ENCODE measurements around the gene BNC2.

Gene BNC2

GRCh38 chr9:16796304-16796825 lies 74.1 kb downstream of the BNC2 start:
- no peak overlapping the region for H3K4me3 ChIP-seq (ENCODE audit: low read depth, low read length)
- TF ChIP-seq CTCF (IDR thresholded peaks at IDR 0.05; ENCODE audit: low read depth, low read length) = no peak

- H3K4me3 ChIP-seq (ENCODE audit: low read depth, low read length) = 0 out of 2 replicates have a peak overlapping the region, but pooled peaks have one; percentile 18
- no peak for TF ChIP-seq CTCF (IDR thresholded peaks at IDR 0.05; ENCODE audit: low read depth, low read length)
Observed at GRCh38 chr9:16794871-16795639, 75.4 kb downstream of the BNC2 start.

- no peak overlapping the region for H3K4me3 ChIP-seq (ENCODE audit: low read depth, low read length)
- TF ChIP-seq CTCF (IDR thresholded peaks at IDR 0.05; ENCODE audit: low read depth, low read length) = no peak
Observed at GRCh38 chr9:16794103-16794502, 76.4 kb downstream of the BNC2 start.

- no peak overlapping the region for H3K4me3 ChIP-seq (ENCODE audit: low read depth, low read length)
- TF ChIP-seq CTCF (IDR thresholded peaks at IDR 0.05; ENCODE audit: low read depth, low read length) = no peak
Observed at GRCh38 chr9:16787724-16788123, 82.7 kb downstream of the BNC2 start.

- no peak overlapping the region for H3K4me3 ChIP-seq (ENCODE audit: low read depth, low read length)
- TF ChIP-seq CTCF (IDR thresholded peaks at IDR 0.05; ENCODE audit: low read depth, low read length) = no peak
Observed at GRCh38 chr9:16784002-16784401, 86.5 kb downstream of the BNC2 start.

- no peak for TF ChIP-seq CTCF (IDR thresholded peaks at IDR 0.05; ENCODE audit: low read depth, low read length)
- H3K4me3 ChIP-seq (ENCODE audit: low read depth, low read length) = no peak overlapping the region
Observed at GRCh38 chr9:16782490-16782889, 88.0 kb downstream of the BNC2 start.

- no peak overlapping the region for H3K4me3 ChIP-seq (ENCODE audit: low read depth, low read length)
- TF ChIP-seq CTCF (IDR thresholded peaks at IDR 0.05; ENCODE audit: low read depth, low read length) = no peak
Observed at GRCh38 chr9:16775330-16775729, 95.1 kb downstream of the BNC2 start.
